Glutamatergic neuron (in vitro differentiated cells): Measurements from ENCODE around the gene PAGR1. TPM values are rescaled to one million over a fixed set of nuclear protein-coding genes. Genes with fewer than 3 reads are reported as not detected.

Experiments
- total RNA-seq: library from RNA; stranded (reverse); fragmentation: NEBNext Ultra II Directional; extraction: Animal tissue kit (Norgen Biotek cat#: 25700); gene quantifications from one replicate; pipeline ENCODE4 v1.2.1, GENCODE V29; 2021; ENCODE audit not compliant: unreplicated experiment

PAGR1 gene
- total RNA-seq, 1 donor from 2014 or later = 110 TPM

Other genes with a start within 250 kb of the PAGR1 start
- 0.27 TPM for gene SPN, start 152.9 kb upstream of the PAGR1 start, total RNA-seq
- 34.7 TPM for gene QPRT, start 137.0 kb upstream of the PAGR1 start, total RNA-seq
- not detected for gene C16orf54, start 70.2 kb upstream of the PAGR1 start, total RNA-seq
- gene ZG16, start 37.9 kb upstream of the PAGR1 start, total RNA-seq = not detected
- 31.9 TPM for gene KIF22, start 25.4 kb upstream of the PAGR1 start, total RNA-seq
- 369 TPM for gene MAZ, start 9.6 kb upstream of the PAGR1 start, total RNA-seq
- 91.0 TPM for gene PRRT2, start 4.0 kb upstream of the PAGR1 start, total RNA-seq
- 82.7 TPM for gene MVP, start 4.3 kb downstream of the PAGR1 start, total RNA-seq
- 71.0 TPM for gene CDIPT, start 47.1 kb downstream of the PAGR1 start, total RNA-seq
- gene SEZ6L2, start 83.4 kb downstream of the PAGR1 start, total RNA-seq = 176 TPM
- gene ASPHD1, start 84.3 kb downstream of the PAGR1 start, total RNA-seq = 56.4 TPM
- 18.4 TPM for gene KCTD13, start 110.1 kb downstream of the PAGR1 start, total RNA-seq
- gene TMEM219, start 145.9 kb downstream of the PAGR1 start, total RNA-seq = 88.0 TPM
- 58.5 TPM for gene TAOK2, start 157.7 kb downstream of the PAGR1 start, total RNA-seq
- 12.2 TPM for gene HIRIP3, start 179.5 kb downstream of the PAGR1 start, total RNA-seq
- 71.4 TPM for gene INO80E, start 180.1 kb downstream of the PAGR1 start, total RNA-seq
- 4.2 TPM for gene DOC2A, start 194.9 kb downstream of the PAGR1 start, total RNA-seq
- not detected for gene C16orf92, start 207.0 kb downstream of the PAGR1 start, total RNA-seq
- 253 TPM for gene TLCD3B, start 215.1 kb downstream of the PAGR1 start, total RNA-seq
- gene ALDOA, start 249.6 kb downstream of the PAGR1 start, total RNA-seq = 437 TPM